HepG2 (cell line): ENCODE results near the gene PARN. TPM values are rescaled to one million over a fixed set of nuclear protein-coding genes. Genes with fewer than 3 reads are reported as not detected.

Experiments
- ATAC-seq: fragments of 200-7000 bp; cut with Tn5 transposase; 3 replicates; pipeline ENCODE4 v1.9.1; 2020; ENCODE audit warnings: mild to moderate bottlenecking, moderate library complexity
- BruUV-seq: library from RNA; stranded (reverse); fragments of 400-500 nt; replicated peaks from 2 replicates; lab custom pipeline; 2021; lab: Mats Ljungman, UMichigan
- CTCF ChIA-PET: fragments of 300-600 bp; formaldehyde crosslinking; extraction: SDS; loops from one replicate; lab custom pipeline; 2021; ENCODE audit warnings: low total read pairs, inconsistent platforms, low intra/inter-chr PET ratio; lab: Yijun Ruan, JAX
- POLR2A ChIA-PET: fragments of 350-600 bp; sonication (Branson Sonifier 250); formaldehyde crosslinking; loops from one replicate; lab custom pipeline; 2020; ENCODE audit warnings: antibody characterized with exemption, inconsistent platforms; lab: Yijun Ruan, JAX
- DNase-seq: peaks from one replicate; pipeline ENCODE4 v3.0.0-alpha.2; 2015; ENCODE audit warnings: low spot score
- FAIRE-seq: peaks from 3 replicates; lab custom pipeline; 2011; peaks lifted over from hg19 to GRCh38; lab: Jason Lieb, UNC
- H2AFZ ChIP-seq: one replicate; pipeline ENCODE4 v1.6.1; 2011; ENCODE audit warnings: low read length, inconsistent platforms
- H3K27ac ChIP-seq: fragments of 300-600 bp; 3 replicates; pipeline ENCODE4 v1.8.0; 2011; ENCODE audit warnings: mixed run types, mild to moderate bottlenecking, mixed read lengths, low read length, inconsistent platforms; ENCODE audit not compliant: insufficient read depth; ENCODE audit errors: extremely low read length
- H3K27me3 ChIP-seq, 2 experiments: fragments of 200-600 bp in 1 of 2; 2 replicates in 1 of 2; 3 replicates in 1 of 2; pipeline versions ENCODE4 v1.6.0 to v1.8.0; 2011; ENCODE audit warnings: low read length in 2 of 2, mild to moderate bottlenecking in 2 of 2, moderate library complexity in 2 of 2, inconsistent platforms in 1 of 2; ENCODE audit not compliant: insufficient read depth in 2 of 2, control insufficient read depth in 1 of 2
- H3K36me3 ChIP-seq, 2 experiments: fragments of 200-600 bp in 1 of 2; replicated peaks in 1 of 2; 2 replicates in 1 of 2; 3 replicates in 1 of 2; pipeline versions ENCODE4 v1.5.1 to v1.8.0; 2011; ENCODE audit warnings: low read length in 2 of 2, inconsistent platforms in 1 of 2; ENCODE audit not compliant: insufficient read depth in 2 of 2, control insufficient read depth in 1 of 2
- H3K4me1 ChIP-seq: 2 replicates; pipeline ENCODE4 v1.5.1; 2012; ENCODE audit warnings: low read length, inconsistent platforms; ENCODE audit not compliant: insufficient read depth
- H3K4me2 ChIP-seq: 2 replicates; pipeline ENCODE4 v1.6.0; 2011; ENCODE audit warnings: low read depth, low read length, inconsistent platforms
- H3K4me3 ChIP-seq, 3 experiments: fragments of 200-600 bp in 1 of 3; sonication (generic), shearing (Covaris generic) in 1 of 3; replicated peaks in 1 of 3; 2 replicates each; pipeline ENCODE4 v1.5.1; 2011 to 2016; ENCODE audit warnings: low read length in 3 of 3, inconsistent platforms in 2 of 3, low read depth in 2 of 3, mild to moderate bottlenecking in 2 of 3, control low read depth in 1 of 3, mixed read lengths in 1 of 3; ENCODE audit not compliant: insufficient read depth in 1 of 3
- H3K79me2 ChIP-seq: one replicate; pipeline ENCODE4 v1.6.1; 2011; ENCODE audit warnings: low read length, inconsistent platforms; ENCODE audit not compliant: insufficient read depth
- H3K9ac ChIP-seq: 2 replicates; pipeline ENCODE4 v1.6.0; 2011; ENCODE audit warnings: mild to moderate bottlenecking, low read depth, low read length, inconsistent platforms; ENCODE audit not compliant: insufficient read depth
- H3K9me3 ChIP-seq: 2 replicates; pipeline ENCODE4 v1.5.1; 2012; ENCODE audit warnings: mild to moderate bottlenecking, low read length
- H4K20me1 ChIP-seq: 2 replicates; pipeline ENCODE4 v1.6.0; 2011; ENCODE audit warnings: inconsistent platforms, mild to moderate bottlenecking, low read length, moderate library complexity; ENCODE audit not compliant: insufficient read depth
- DMAP1 ChIP-seq: IDR thresholded peaks from 2 replicates; pipeline ENCODE4 v1.6.1; 2016
- FOXM1 ChIP-seq: sonication (generic); formaldehyde crosslinking; IDR thresholded peaks from 2 replicates; pipeline ENCODE4 v1.5.0; 2020; ENCODE audit warnings: missing genetic modification reagents
- KLF12 ChIP-seq: sonication (generic); formaldehyde crosslinking; IDR thresholded peaks from 2 replicates; pipeline ENCODE4 v1.4.0; 2020; ENCODE audit warnings: missing genetic modification reagents, borderline replicate concordance
- POLR2AphosphoS5 ChIP-seq: IDR thresholded peaks from 2 replicates; pipeline ENCODE4 v1.6.1; 2012; ENCODE audit warnings: low read depth, low read length
- PRDM15 ChIP-seq: sonication (generic); formaldehyde crosslinking; IDR thresholded peaks from 2 replicates; pipeline ENCODE4 v1.4.0; 2020; ENCODE audit warnings: missing genetic modification reagents
- SP2 ChIP-seq: sonication (generic); formaldehyde crosslinking; IDR thresholded peaks from 2 replicates; pipeline ENCODE4 v1.5.1; 2020; ENCODE audit warnings: mild to moderate bottlenecking, missing genetic modification reagents
- SRSF4 ChIP-seq: fragments of 200-400 bp; formaldehyde crosslinking; IDR thresholded peaks from one replicate; pipeline ENCODE4 v1.6.1; 2018; ENCODE audit warnings: mild to moderate bottlenecking, low read depth, low read length, moderate library complexity; ENCODE audit not compliant: poor library complexity, severe bottlenecking
- THAP8 ChIP-seq: sonication (generic); formaldehyde crosslinking; IDR thresholded peaks from 2 replicates; pipeline ENCODE4 v1.5.1; 2020; ENCODE audit warnings: missing genetic modification reagents, mild to moderate bottlenecking, borderline replicate concordance
- ZNF30 ChIP-seq: sonication (generic); formaldehyde crosslinking; IDR thresholded peaks from 2 replicates; pipeline ENCODE4 v1.5.0; 2020; ENCODE audit warnings: mild to moderate bottlenecking, missing genetic modification reagents
- WGBS: methylation state at CpG from one replicate; pipeline ENCODE4 v1.1.6; 2017; ENCODE audit warnings: low lambda C conversion rate; 5-methylcytosine and 5-hydroxymethylcytosine counted together
- in situ Hi-C: cut with HindIII; loops from 2 replicates; pipeline ENCODE4 v1.10.0; 2017; ENCODE audit warnings: low pct_unique_long_range_greater_than_20kb; ENCODE audit not compliant: extremely low pct_ligation_motif_present
- intact Hi-C: fragments of 100-400 bp; cut with micrococcal nuclease; formaldehyde crosslinking; loops from one replicate; pipeline ENCODE4 v1.10.0; 2022; ENCODE audit not compliant: unreplicated experiment
- polyA plus RNA-seq, 8 experiments: library from polyadenylated mRNA; depleted of rRNA in 3 of 8; stranded (reverse) in 7 of 8; unstranded in 1 of 8; fragments of >200 nt; fragmentation: Illumina TruSeq in 4 of 8; extraction: Trizol in 4 of 8; gene quantifications; 2 replicates each; pipeline versions ENCODE4 v1.2.1 to v1.2.3, GENCODE V29; 2011 to 2016; ENCODE audit warnings: low read depth in 4 of 8, missing spikeins in 1 of 8, mixed read lengths in 1 of 8; ENCODE audit not compliant: insufficient read depth in 1 of 8
- total RNA-seq, 5 experiments: library from RNA; depleted of rRNA; stranded (reverse); fragments of >200 nt; fragmentation: Illumina TruSeq; extraction: Trizol; gene quantifications; 2 replicates each; pipeline ENCODE4 v1.2.3, GENCODE V29; 2016; ENCODE audit warnings: low read depth in 1 of 5

Gene PARN
- total and polyA plus RNA-seq, 2 of the 13 experiments (the other 11 are each of a cell fraction or from before 2014, with no cell fraction given): 13.3 to 47.6 TPM

GRCh38 chr16:14650629-14651028, 20.6 kb upstream of the PARN start:
- H3K36me3 ChIP-seq: peaks cover 36 to 76% of the 10 kb centered on the region in 2 experiments
- no peak overlapping the region for H2AFZ ChIP-seq
- FAIRE-seq (peak; percentile 39), DNase-seq (no peak), ATAC-seq (no peak)
- H3K79me2 ChIP-seq: no peaks in the 10 kb centered on the region
- H3K27me3 ChIP-seq: no peaks in the 10 kb centered on the region
- POLR2A ChIA-PET: interaction anchor here (1.5 kb wide), 1 partner anchor 20 kb away, joined by 3 read pairs; the partner anchor contains the start of gene PARN
- in situ Hi-C loops: no loop called here
- H3K27ac ChIP-seq: no peak overlapping the region
- H3K9me3 ChIP-seq: no peaks in the 10 kb centered on the region
- no peak for TF ChIP-seq KLF12
- TF ChIP-seq DMAP1 (CRISPR knock-in tag): no peak
- no peak for TF ChIP-seq POLR2AphosphoS5
- no peak for TF ChIP-seq PRDM15 (CRISPR knock-in tag)
- TF ChIP-seq, all 625 proteins: peak for 0
- CTCF ChIA-PET: no interaction called here
- peaks cover 4% of the 10 kb centered on the region; the same call in 1 of the 2 replicates for H3K4me1 ChIP-seq
- H3K9ac ChIP-seq: no peak overlapping the region
- BruUV-seq: no TSS peak
- intact Hi-C loops: no loop called here
- no peak overlapping the region for H3K4me3 ChIP-seq
- no peaks in the 10 kb centered on the region for H4K20me1 ChIP-seq
- WGBS: 95% methylated on average over 6 of the region's 6 CpGs
- H3K4me2 ChIP-seq: no peak overlapping the region

- no TSS peak for BruUV-seq
- DNase-seq: no peak
- TF ChIP-seq THAP8 (CRISPR knock-in tag) (no peak), SRSF4 (no peak), FOXM1 (CRISPR knock-in tag) (no peak), ZNF30 (CRISPR knock-in tag) (0 out of 2 replicates have a peak, but pooled peaks have one; percentile 25), SP2 (CRISPR knock-in tag) (no peak)
- TF ChIP-seq, all 625 proteins: peak for 1
- Histone ChIP-seq H3K4me2 (no peak overlapping the region), H3K4me3 (no peak overlapping the region), H3K9me3 (no peaks in the 10 kb centered on the region), H4K20me1 (no peaks in the 10 kb centered on the region), H3K27ac (no peak overlapping the region), H3K79me2 (no peaks in the 10 kb centered on the region), H3K27me3 (no peaks in the 10 kb centered on the region), H3K36me3 (peaks cover 42 to 78% of the 10 kb centered on the region in 2 experiments; a peak in 4 of 5 replicates), H3K9ac (no peak overlapping the region), H2AFZ (no peak overlapping the region), H3K4me1 (no peaks in the 10 kb centered on the region)
- FAIRE-seq (no peak), ATAC-seq (no peak)
- in situ Hi-C loops (no loop called here), intact Hi-C loops (no loop called here)
- CTCF ChIA-PET: no interaction called here
- POLR2A ChIA-PET: no interaction called here
- WGBS: 98% methylated on average over 10 of the region's 10 CpGs
Observed at GRCh38 chr16:14649816-14650215, 19.8 kb upstream of the PARN start.
